Liver (tissue), 9 donors: ENCODE measurements around the gene PARP8. TPM values are rescaled to one million over a fixed set of nuclear protein-coding genes. Genes with fewer than 3 reads are reported as not detected.

Experiments used
- DNase-seq: peaks from one replicate; pipeline ENCODE4 v3.0.0-alpha.2; 2017; ENCODE audit warnings: low spot score
- H3K27ac ChIP-seq, 2 donors: one replicate each; pipeline ENCODE4 v1.7.0; 2013; ENCODE audit warnings: inconsistent platforms in 2 of 2, low read length in 2 of 2, control low read depth in 1 of 2, low read depth in 1 of 2, mild to moderate bottlenecking in 1 of 2
- H3K27me3 ChIP-seq, 4 donors: one replicate each; pipeline versions ENCODE4 v1.6.1 to v1.7.0; 2013; ENCODE audit warnings: low read length in 3 of 4, inconsistent platforms in 1 of 4, mild to moderate bottlenecking in 1 of 4, moderate library complexity in 1 of 4; ENCODE audit not compliant: control insufficient read depth in 4 of 4, insufficient read depth in 4 of 4
- H3K36me3 ChIP-seq, 4 donors: one replicate each; pipeline versions ENCODE4 v1.6.1 to v1.7.0; 2013; ENCODE audit warnings: low read length in 3 of 4, mild to moderate bottlenecking in 3 of 4, low read depth in 1 of 4, moderate library complexity in 1 of 4; ENCODE audit not compliant: control insufficient read depth in 4 of 4, insufficient read depth in 3 of 4
- H3K4me1 ChIP-seq, 4 donors: one replicate each; pipeline versions ENCODE4 v1.6.1 to v1.7.0; 2013; ENCODE audit warnings: low read length in 3 of 4, mild to moderate bottlenecking in 3 of 4, moderate library complexity in 1 of 4; ENCODE audit not compliant: control insufficient read depth in 4 of 4, insufficient read depth in 4 of 4
- H3K4me3 ChIP-seq, 3 donors: one replicate each; pipeline versions ENCODE4 v1.6.1 to v1.7.0; 2013; ENCODE audit warnings: low read length in 3 of 3, control low read depth in 1 of 3, low read depth in 1 of 3, mild to moderate bottlenecking in 1 of 3
- H3K9ac ChIP-seq, 2 donors: one replicate each; pipeline ENCODE4 v1.7.0; 2013; ENCODE audit warnings: low read length in 2 of 2, mild to moderate bottlenecking in 2 of 2, moderate library complexity in 2 of 2, control low read depth in 1 of 2, low read depth in 1 of 2
- H3K9me3 ChIP-seq, 4 donors: one replicate each; pipeline versions ENCODE4 v1.6.1 to v1.7.0; 2013; ENCODE audit warnings: low read length in 3 of 4; ENCODE audit not compliant: control insufficient read depth in 4 of 4
- EGR1 ChIP-seq, 2 donors: IDR thresholded peaks; 2 replicates each; pipeline ENCODE4 v1.6.1; 2016 to 2018; ENCODE audit warnings: antibody characterized with exemption in 2 of 2, low read depth in 2 of 2
- FOXA1 ChIP-seq: IDR thresholded peaks from 2 replicates; pipeline ENCODE4 v1.6.1; 2016; ENCODE audit warnings: antibody characterized with exemption
- FOXA2 ChIP-seq: IDR thresholded peaks from 2 replicates; pipeline ENCODE4 v1.6.1; 2016; ENCODE audit warnings: antibody characterized with exemption
- GABPA ChIP-seq, 2 donors: IDR thresholded peaks in 1 of 2; conservative IDR thresholded peaks in 1 of 2; 2 replicates each; pipeline ENCODE4 v1.6.1; 2016; ENCODE audit warnings: antibody characterized with exemption in 2 of 2, mild to moderate bottlenecking in 1 of 2, moderate library complexity in 1 of 2
- HNF4A ChIP-seq, 2 donors: conservative IDR thresholded peaks; 2 replicates each; pipeline ENCODE4 v1.6.1; 2016; ENCODE audit warnings: antibody characterized with exemption in 2 of 2, mild to moderate bottlenecking in 2 of 2
- HNF4G ChIP-seq: IDR thresholded peaks from 2 replicates; pipeline ENCODE4 v1.6.1; 2016; ENCODE audit warnings: antibody characterized with exemption
- NR2F2 ChIP-seq: IDR thresholded peaks from 2 replicates; pipeline ENCODE4 v1.6.1; 2016; ENCODE audit warnings: antibody characterized with exemption
- RXRA ChIP-seq, 2 donors: IDR thresholded peaks; 2 replicates each; pipeline ENCODE4 v1.6.1; 2017 to 2018; ENCODE audit warnings: antibody characterized with exemption in 2 of 2, mild to moderate bottlenecking in 1 of 2
- SP1 ChIP-seq: IDR thresholded peaks from 2 replicates; pipeline ENCODE4 v1.6.1; 2018; ENCODE audit warnings: antibody characterized with exemption, mild to moderate bottlenecking
- TAF1 ChIP-seq: conservative IDR thresholded peaks from 2 replicates; pipeline ENCODE4 v1.6.1; 2016; ENCODE audit warnings: antibody characterized with exemption, mild to moderate bottlenecking
- YY1 ChIP-seq: IDR thresholded peaks from 2 replicates; pipeline ENCODE4 v1.6.1; 2016; ENCODE audit warnings: antibody characterized with exemption, mild to moderate bottlenecking
- WGBS: extraction: QIAGEN DNeasy Blood & Tissue Kit; methylation state at CpG from one replicate; pipeline ENCODE4 v1.1.7; 2013; 5-methylcytosine and 5-hydroxymethylcytosine counted together
- polyA plus RNA-seq, 2 donors: library from polyadenylated mRNA; stranded (reverse) in 1 of 2; unstranded in 1 of 2; fragments of 200-250 nt in 1 of 2; fragments of >200 nt in 1 of 2; fragmentation: Nextera tagmentation in 1 of 2; extraction: Ambion mirVana in 1 of 2; gene quantifications; one replicate each; pipeline versions ENCODE4 v1.2.1 to v1.2.3, GENCODE V29; 2013 to 2015
- total RNA-seq, 2 donors: library from RNA; depleted of rRNA; stranded (reverse); fragments of >200 nt; gene quantifications; one replicate each; pipeline ENCODE4 v1.2.3, GENCODE V29; 2014
- TF ChIP-seq, protein P1 (sequence below): fragments of 150-350 bp; IDR thresholded peaks from 2 replicates; pipeline ENCODE4 v1.5.1; 2017; ENCODE audit warnings: improper control_type of control experiment, low read depth, low read length; ENCODE audit not compliant: missing input control
- TF ChIP-seq, protein P2 (sequence below): IDR thresholded peaks from 2 replicates; pipeline ENCODE4 v1.6.1; 2016; ENCODE audit warnings: antibody characterized with exemption
- TF ChIP-seq, protein P3 (sequence below): IDR thresholded peaks from 2 replicates; pipeline ENCODE4 v1.6.1; 2016; ENCODE audit warnings: antibody characterized with exemption, mild to moderate bottlenecking
- TF ChIP-seq, protein P4 (sequence below): IDR thresholded peaks from 2 replicates; pipeline ENCODE4 v1.6.1; 2016; ENCODE audit warnings: antibody characterized with exemption
- TF ChIP-seq, protein P5 (sequence below): IDR thresholded peaks from 2 replicates; pipeline ENCODE4 v1.6.1; 2016; ENCODE audit warnings: antibody characterized with exemption
- donor health status: healthy.
- donor health status: healthy.
- donor health status: healthy.
- donor health status: healthy.
- donor health status: healthy.

Gene PARP8
- total and polyA plus RNA-seq, 4 donors = 3.9 to 16.0 (median 7.1) TPM

DNA sequence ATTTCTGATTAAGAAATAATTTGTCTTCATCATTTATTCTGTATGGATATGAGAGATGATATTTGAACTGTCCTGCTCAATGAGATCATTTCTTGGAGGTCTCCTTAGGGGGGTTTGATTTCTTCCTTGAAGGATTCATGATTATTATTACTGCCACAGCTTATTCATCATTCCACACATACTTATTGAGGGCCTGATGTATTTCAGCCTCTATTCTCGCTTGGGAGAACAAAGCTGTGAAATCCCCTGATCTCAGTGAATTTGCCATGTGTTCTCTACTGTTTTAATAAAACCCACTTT is 36.9 kb downstream of the PARP8 start:
- WGBS = 97% methylated on average over 1 of the region's 1 CpG
- TF ChIP-seq GABPA (IDR thresholded peaks at IDR 0.05 in 1 of 2, conservative IDR thresholded peaks at IDR 0.05 in 1 of 2) = no peak
- no peak for TF ChIP-seq NR2F2
- TF ChIP-seq, protein P1, sequence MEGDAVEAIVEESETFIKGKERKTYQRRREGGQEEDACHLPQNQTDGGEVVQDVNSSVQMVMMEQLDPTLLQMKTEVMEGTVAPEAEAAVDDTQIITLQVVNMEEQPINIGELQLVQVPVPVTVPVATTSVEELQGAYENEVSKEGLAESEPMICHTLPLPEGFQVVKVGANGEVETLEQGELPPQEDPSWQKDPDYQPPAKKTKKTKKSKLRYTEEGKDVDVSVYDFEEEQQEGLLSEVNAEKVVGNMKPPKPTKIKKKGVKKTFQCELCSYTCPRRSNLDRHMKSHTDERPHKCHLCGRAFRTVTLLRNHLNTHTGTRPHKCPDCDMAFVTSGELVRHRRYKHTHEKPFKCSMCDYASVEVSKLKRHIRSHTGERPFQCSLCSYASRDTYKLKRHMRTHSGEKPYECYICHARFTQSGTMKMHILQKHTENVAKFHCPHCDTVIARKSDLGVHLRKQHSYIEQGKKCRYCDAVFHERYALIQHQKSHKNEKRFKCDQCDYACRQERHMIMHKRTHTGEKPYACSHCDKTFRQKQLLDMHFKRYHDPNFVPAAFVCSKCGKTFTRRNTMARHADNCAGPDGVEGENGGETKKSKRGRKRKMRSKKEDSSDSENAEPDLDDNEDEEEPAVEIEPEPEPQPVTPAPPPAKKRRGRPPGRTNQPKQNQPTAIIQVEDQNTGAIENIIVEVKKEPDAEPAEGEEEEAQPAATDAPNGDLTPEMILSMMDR = no peak
- TF ChIP-seq FOXA2 = no peak
- TF ChIP-seq, protein P2, sequence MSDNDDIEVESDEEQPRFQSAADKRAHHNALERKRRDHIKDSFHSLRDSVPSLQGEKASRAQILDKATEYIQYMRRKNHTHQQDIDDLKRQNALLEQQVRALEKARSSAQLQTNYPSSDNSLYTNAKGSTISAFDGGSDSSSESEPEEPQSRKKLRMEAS = no peak
- no peak for TF ChIP-seq HNF4A (conservative IDR thresholded peaks at IDR 0.05)
- TF ChIP-seq, protein P3, sequence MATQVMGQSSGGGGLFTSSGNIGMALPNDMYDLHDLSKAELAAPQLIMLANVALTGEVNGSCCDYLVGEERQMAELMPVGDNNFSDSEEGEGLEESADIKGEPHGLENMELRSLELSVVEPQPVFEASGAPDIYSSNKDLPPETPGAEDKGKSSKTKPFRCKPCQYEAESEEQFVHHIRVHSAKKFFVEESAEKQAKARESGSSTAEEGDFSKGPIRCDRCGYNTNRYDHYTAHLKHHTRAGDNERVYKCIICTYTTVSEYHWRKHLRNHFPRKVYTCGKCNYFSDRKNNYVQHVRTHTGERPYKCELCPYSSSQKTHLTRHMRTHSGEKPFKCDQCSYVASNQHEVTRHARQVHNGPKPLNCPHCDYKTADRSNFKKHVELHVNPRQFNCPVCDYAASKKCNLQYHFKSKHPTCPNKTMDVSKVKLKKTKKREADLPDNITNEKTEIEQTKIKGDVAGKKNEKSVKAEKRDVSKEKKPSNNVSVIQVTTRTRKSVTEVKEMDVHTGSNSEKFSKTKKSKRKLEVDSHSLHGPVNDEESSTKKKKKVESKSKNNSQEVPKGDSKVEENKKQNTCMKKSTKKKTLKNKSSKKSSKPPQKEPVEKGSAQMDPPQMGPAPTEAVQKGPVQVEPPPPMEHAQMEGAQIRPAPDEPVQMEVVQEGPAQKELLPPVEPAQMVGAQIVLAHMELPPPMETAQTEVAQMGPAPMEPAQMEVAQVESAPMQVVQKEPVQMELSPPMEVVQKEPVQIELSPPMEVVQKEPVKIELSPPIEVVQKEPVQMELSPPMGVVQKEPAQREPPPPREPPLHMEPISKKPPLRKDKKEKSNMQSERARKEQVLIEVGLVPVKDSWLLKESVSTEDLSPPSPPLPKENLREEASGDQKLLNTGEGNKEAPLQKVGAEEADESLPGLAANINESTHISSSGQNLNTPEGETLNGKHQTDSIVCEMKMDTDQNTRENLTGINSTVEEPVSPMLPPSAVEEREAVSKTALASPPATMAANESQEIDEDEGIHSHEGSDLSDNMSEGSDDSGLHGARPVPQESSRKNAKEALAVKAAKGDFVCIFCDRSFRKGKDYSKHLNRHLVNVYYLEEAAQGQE = no peak
- TF ChIP-seq, protein P4, sequence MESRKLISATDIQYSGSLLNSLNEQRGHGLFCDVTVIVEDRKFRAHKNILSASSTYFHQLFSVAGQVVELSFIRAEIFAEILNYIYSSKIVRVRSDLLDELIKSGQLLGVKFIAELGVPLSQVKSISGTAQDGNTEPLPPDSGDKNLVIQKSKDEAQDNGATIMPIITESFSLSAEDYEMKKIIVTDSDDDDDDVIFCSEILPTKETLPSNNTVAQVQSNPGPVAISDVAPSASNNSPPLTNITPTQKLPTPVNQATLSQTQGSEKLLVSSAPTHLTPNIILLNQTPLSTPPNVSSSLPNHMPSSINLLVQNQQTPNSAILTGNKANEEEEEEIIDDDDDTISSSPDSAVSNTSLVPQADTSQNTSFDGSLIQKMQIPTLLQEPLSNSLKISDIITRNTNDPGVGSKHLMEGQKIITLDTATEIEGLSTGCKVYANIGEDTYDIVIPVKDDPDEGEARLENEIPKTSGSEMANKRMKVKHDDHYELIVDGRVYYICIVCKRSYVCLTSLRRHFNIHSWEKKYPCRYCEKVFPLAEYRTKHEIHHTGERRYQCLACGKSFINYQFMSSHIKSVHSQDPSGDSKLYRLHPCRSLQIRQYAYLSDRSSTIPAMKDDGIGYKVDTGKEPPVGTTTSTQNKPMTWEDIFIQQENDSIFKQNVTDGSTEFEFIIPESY = no peak
- TF ChIP-seq FOXA1 = no peak
- TF ChIP-seq HNF4G = no peak
- TF ChIP-seq, protein P5, sequence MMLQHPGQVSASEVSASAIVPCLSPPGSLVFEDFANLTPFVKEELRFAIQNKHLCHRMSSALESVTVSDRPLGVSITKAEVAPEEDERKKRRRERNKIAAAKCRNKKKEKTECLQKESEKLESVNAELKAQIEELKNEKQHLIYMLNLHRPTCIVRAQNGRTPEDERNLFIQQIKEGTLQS = no peak
- H3K4me1 ChIP-seq = no peaks in the 10 kb centered on the region

DNA sequence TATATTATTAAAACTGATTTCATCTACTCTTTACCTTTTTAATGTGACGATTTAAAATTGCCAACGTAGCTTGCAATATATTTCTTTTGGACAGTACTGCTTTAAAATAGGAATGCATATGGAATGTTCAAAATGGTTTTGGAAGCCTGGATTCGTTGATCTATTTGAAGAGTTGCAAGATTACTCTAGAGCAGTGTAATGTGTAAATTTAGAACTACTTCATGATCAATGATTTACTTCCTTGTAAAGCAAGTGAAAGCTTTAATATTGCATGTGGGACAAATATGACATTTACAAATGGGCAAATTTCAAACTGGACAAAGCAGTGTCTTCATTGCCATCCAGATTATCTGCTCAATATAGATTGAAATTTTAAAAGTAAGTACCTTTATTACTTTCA is 38.3 kb downstream of the PARP8 start:
- Histone ChIP-seq H3K4me1 (no peaks in the 10 kb centered on the region), H3K9ac (no peak overlapping the region), H3K27ac (no peak overlapping the region), H3K36me3 (no peaks in the 10 kb centered on the region), H3K27me3 (no peaks in the 10 kb centered on the region), H3K4me3 (no peak overlapping the region), H3K9me3 (no peaks in the 10 kb centered on the region)
- 73% methylated on average over 3 of the region's 3 CpGs for WGBS
- DNase-seq = no peak
- TF ChIP-seq SP1 (no peak), FOXA1 (no peak), HNF4G (no peak), TAF1 (no peak), YY1 (no peak), RXRA (IDR thresholded peaks at IDR 0.05) (no peak), GABPA (IDR thresholded peaks at IDR 0.05 in 1 of 2, conservative IDR thresholded peaks at IDR 0.05 in 1 of 2) (no peak), HNF4A (conservative IDR thresholded peaks at IDR 0.05) (no peak), EGR1 (IDR thresholded peaks at IDR 0.05; ENCODE audit: low read depth in 2 of 2) (no peak)
- TF ChIP-seq, protein P1 = no peak
- TF ChIP-seq, protein P2 = no peak
- TF ChIP-seq, protein P4 = no peak
- TF ChIP-seq, protein P5 = no peak

More for the DNA sequence above, 36.9 kb downstream of the PARP8 start:
- H3K9me3 ChIP-seq = no peaks in the 10 kb centered on the region
- no peak overlapping the region for H3K9ac ChIP-seq
- H3K4me3 ChIP-seq = no peak overlapping the region
- no peak for DNase-seq
- no peaks in the 10 kb centered on the region for H3K36me3 ChIP-seq
- no peaks in the 10 kb centered on the region for H3K27me3 ChIP-seq
- no peak overlapping the region for H3K27ac ChIP-seq
